ENCODE measurements around the gene FBXW4.

FBXW4 gene

DNA sequence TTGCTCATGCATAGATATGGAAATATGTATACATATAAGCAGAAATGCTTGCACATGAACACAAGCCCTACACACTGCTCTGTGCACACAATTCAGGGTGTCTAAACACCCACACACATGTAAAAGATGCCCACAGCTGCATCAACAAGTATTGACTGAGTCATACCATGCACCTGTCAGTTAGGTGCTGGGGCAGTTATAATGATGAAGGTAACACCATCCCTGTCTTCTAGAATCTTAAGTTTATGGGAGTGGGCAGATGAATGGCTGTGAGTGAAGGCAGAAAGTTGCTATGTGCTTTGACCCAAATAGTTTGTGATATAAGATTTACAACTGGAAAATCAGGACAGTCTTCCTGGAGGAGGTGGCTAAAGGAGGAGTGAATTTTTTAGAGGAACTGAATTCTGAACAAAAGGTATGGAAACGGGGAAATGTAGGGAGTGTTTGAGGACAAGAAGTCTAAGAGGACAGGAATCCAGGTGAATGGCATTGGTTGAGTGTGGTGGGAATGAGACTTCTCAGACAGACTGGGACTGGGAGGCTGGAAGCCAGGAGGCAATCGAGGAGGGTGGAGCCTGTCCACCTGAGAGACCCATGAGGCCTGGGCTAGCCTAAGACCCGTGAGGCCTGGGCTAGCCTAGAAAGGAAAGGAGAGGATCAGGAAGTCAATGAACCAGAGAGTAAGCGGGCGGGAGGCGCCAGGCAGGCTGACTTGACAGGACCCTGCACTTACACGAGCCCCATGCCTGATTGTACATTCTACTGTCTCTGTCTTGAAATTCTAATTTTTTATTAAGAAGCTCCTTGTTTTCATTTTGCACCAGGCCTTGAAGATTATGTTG lies 127.6 kb downstream of the FBXW4 start:
- no peak for DNase-seq (ENCODE audit: low read depth in 2 of 2)

DNA sequence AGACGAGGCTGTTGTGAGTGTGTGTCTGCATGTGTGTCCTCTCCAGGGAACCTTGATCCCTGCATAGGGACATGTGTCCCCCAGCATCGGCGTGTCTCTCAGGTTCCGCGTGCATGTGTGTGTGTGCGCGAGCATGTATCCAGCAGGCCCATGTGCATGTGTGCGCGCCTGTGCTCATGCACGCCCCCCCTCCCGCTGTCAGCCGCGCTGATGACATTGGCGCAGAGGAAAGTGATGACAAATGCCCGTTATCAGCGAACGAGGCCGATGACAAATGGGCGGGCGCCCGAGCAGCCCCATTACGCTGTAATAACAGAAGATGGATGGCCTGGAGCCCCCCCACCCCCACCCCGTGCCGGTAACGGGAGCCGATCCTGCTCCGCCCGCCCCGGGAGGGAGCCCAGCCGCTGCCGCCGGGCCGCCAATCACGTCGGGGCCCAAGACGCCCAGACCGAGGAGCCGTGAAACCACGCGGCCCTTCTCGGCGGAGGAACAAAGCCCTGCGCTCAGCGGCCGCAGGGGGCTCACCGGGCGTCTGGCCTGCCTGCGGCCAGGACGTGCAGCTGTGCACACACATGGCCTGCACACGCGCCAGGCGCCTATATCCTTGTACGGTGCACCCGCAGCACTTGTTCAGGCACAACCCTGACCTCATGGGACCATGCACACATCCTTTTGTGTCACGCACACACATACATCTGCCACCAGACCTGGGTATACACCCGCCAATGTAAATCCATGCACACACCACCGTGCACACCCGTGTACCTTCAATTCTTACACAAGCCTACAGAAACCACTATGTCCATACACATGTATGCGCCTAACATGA lies 128.4 kb downstream of the FBXW4 start:
- DNase-seq (ENCODE audit: low read depth in 2 of 2), result no peak

DNA sequence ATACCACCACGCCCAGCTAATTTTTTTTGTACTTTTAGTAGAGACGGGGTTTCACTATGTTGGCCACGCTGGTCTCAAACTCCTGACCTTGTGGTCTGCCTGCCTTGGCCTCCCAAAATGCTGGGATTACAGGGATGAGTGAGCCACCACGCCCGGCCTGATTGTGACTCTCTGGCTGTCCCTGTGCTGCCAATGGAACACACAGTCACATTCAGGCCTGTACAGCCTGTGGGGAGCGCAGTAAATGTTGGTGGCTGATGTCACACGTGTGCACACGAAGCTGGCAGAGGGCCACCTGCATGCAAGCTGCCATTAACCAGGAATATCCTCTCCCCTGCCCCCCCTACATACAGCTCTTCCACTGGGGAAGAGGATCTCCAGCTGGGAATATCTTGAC lies 129.0 kb downstream of the FBXW4 start:
- DNase-seq (ENCODE audit: low read depth in 2 of 2), result no peak

DNA sequence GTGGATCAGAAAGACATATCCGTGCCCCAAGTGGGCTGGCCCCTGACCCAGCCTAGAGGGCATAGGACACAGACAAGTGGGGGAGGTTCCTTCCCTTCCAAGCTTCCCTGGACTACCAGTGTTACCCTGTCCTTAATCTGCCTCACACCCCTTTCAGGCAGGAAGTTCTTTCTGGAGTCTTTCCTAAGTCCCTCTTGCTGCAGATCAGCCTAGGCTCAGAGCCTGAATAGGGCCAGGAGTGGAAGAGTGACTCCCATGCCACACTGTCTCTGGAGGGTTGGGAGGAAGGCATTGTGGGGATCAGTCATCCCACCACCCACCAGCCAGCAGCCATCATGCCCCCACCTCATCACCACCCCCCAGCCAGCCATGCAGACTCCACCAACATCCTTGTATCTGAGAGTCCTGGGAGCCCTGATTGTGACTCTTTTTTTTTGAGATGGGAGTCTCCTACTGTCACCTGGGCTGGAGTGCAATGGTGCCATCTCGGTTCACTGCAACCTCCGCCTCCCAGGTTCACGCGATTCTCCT lies 129.5 kb downstream of the FBXW4 start:
- no peak for DNase-seq (ENCODE audit: low read depth in 2 of 2)

DNA sequence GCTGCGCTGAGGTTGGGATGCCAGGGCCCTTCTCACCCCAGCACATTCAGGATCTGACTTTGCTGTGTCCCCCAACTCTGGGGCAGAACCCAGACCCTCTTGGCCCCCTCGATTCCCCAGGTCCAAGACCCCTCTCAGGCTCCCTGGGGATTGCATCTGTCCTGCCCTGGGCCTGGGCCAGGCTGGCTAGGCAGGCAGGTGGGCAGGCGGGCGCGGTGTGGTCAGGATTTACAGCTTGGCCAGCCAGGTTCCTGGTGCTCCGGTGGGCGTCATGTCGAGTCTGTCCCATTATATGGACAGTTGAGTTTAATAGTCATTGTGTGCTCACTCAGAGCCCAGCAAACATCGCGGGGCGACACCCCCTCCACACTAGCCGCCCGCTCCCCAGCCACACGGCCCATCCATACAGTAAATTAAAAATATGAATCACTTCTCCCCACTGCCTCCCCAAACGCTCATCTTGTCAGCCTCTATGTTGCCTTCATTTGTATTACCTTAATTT lies 130.4 kb downstream of the FBXW4 start:
- DNase-seq (ENCODE audit: low read depth in 2 of 2), result no peak

DNA sequence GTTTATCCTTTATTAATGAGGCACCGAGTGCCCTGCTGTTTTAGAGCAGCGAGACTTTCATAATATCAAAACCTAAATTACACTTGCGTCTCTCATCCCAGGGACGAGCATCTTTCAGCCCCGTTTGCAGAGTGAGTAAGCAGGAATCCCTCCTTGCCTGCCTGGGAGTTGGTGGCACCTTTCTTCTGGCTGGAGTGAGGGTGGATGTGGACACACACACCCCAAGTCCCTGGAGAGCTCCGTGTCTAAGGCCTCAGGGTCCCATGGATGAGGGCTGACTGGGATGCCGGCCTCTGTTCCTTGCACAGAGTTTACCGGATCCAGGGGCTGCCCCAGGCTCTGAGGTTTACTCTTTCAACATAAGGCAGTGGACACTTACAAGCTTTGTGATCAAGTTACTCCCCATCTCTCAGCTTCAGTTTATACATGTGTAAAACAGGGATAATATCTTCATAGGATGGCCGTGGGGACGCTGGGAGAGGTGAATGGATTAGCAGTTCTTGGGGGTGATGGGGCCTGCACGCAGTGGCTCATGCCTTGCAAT lies 131.4 kb downstream of the FBXW4 start:
- DNase-seq (ENCODE audit: low read depth in 2 of 2), result no peak

DNA sequence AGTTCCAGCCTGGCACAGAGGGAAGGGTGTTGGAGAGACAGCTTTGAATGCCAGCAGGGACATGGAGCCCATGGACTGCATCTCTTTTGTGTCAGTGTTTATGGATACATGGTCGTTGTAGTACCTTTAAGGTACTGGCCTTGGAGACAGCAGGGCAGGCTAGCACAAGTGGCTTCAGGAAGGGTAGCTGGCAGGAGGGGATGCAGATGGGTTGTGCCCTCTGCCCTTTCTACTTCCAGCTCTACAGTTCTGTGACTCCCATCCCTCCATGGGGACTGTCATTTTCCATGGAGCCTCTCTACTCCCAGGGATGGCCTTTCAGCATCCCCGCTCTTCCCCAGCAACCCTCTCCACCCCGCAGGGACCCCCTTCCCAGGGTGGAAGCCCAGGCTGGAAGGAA lies 132.0 kb downstream of the FBXW4 start:
- DNase-seq (ENCODE audit: low read depth in 2 of 2), result no peak

DNA sequence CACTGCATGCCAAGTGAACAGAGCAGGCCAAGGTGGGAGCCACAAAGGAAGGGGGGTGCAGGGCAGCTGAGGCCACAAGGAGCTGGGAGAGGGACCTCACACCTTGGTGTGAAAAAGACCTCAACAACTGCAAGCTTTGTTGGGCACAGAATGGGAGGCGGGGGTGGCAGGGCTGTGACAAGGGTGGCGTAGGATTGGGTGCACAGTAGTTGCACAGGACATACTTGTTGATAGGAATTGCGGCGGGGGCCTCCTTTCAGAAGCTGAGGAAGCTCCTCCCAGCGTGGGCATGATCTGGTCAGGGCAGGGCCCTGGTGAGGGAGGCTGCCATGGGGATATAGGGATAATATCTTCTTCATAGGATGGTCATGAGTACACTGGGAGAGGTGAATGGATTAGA lies 132.7 kb downstream of the FBXW4 start:
- DNase-seq (ENCODE audit: low read depth in 2 of 2), result no peak

DNA sequence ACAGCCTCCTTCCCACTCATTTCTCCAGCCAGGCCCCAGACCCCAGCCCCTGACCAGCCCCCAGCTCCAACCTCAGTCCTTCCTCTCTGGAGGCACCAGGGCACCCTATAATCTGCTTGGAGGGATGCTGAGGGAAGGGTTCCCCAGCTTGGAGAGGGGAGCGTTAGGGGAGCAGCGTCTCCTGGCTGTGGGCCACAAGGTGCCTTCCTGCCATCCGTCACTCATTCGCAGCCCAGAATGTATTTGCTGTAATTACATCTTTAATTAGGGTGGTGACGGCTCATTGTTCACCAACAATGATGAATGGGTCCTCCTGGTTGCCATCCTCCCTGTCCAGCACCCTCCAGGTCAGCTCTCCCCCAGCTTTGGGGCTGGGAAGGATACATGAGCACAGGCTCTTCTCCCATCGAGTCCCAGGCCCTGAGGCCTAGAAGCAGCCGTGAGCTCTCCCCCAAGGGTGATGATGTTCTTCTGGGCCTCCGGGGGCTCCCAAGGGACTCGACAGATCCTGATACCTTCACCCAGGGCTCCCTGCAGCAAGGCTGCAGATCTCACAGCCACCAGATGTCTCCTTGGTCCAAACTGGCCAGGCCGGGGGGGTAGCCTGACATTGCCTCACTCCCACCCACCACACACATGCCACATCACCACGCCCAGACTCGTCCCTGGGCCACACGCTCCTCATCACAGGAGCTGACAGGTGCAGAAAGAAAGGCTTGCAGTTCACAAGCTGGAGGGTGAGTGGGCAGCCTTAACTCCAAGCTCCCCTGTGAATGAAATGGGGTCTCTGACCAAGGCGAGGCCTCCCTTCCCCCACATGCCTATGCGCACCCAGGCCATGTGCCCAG lies 133.7 kb downstream of the FBXW4 start:
- DNase-seq (ENCODE audit: low read depth in 2 of 2), result no peak

All from stimulated activated CD8-positive, alpha-beta memory T cell treated with anti-CD3 and anti-CD28 coated beads, Interleukin-2, amount 100 ng/mL, for 1 hour (primary cell).